HG02840 (cell line): Measurements from ENCODE around the gene PCNX1.

ENCODE experiments used
- ATAC-seq: cut with Tn5 transposase; IDR thresholded peaks from one replicate; pipeline ENCODE4 v1.9.1; 2021; ENCODE audit warnings: mild to moderate bottlenecking, moderate library complexity, moderate number of reproducible peaks; ENCODE audit not compliant: unreplicated experiment, low FRiP score

Gene PCNX1

DNA sequence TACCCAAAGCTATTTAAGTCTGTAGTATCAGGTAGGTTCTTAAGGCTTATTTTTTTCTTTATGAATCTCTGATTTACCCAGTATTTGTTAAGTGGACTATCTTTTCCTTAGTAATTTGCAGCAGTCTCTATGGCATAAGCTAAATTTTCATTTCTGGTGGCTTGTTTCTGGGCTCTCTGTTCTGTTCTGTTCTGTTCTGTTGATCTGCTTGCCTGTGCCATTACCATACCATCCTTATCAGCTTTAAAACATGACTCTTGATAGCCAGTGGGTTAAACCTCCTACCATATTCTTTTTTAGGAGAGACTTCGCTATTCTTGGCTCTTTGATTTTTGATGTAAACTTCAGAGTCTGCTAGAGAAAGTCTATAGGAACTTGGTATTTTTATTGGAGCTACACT is 46.8 kb downstream of the PCNX1 start:
- no peak for ATAC-seq

- ATAC-seq = no peak
Observed at GRCh38 chr14:70955543-70956480, 48.6 kb downstream of the PCNX1 start.

DNA sequence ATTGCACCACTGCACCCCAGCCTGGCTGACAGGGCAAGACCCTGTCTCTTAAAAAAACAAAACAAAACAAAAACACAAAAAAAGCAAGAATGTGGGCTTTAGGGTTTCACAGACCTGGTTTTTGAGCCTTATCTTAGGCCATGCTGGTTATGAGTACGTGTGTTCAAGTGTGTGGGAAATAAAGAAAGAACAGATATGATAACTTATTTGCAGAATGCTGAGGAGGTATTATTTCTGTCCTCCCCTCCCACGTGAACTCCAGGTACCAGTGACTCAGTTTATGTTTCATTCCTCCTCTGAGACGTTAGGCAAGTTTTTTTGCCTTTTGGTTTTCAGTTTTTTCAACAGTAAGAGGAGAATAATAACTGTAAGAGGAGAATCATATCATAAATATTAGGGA is 49.3 kb downstream of the PCNX1 start:
- no peak for ATAC-seq

DNA sequence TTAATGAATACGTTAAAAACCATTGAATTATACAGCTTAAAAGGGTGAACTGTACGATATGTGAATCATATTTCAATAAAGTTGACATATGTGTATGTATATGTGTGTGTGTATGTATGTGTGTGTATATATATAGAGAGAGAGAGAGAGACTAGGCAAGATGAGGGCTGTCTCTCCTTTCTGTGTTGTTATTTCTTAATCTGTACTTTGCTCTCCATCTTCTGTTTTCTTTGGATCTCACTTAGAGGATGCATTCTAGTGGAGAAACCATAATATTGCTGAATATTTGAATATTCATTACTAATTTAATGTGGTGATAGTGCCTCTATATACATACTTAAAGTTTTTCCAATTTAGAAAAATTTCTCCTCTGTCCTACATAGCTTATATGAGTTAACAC is 50.5 kb downstream of the PCNX1 start:
- ATAC-seq = no peak

DNA sequence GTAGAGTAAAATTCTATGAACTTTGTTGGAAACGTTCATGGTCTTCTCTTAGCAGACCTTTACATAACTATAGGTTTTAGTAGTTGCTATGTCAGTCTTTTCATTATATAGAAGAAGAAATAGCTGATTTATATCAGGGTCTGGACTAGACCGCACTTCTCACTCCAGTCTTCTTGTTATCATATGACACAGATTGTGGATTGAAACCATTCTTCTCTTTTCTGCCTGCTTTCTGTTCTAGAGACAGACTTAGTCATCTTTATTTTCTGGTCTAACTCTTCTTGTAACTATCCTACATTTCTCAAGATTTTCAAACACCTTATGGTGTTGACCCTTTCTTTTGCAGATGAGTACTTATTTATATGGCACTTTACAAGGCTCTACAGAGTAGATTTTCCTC is 55.7 kb downstream of the PCNX1 start:
- ATAC-seq = no peak

GRCh38 chr14:70964492-70964891 is 57.2 kb downstream of the PCNX1 start:
- ATAC-seq = no peak

DNA sequence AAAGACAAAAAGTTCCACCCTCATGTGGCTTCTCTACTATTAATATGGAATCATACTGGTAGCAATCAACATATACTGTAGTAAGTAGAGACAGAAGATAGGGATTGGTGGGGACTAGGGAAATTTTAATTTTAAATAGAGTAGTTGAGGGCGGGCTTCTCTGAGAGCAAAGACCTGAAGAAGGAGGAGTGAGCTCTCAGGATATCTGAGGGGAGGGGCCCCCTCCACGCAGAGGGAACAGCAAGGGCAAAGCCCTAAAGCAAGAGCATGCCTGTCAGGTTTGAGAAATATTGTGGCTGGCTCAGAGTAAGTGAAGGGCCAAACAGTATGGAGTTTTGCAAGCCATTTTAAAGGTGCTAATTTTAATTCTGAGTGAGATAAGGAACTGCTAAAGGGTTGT is 64.3 kb downstream of the PCNX1 start:
- ATAC-seq = no peak

- no peak for ATAC-seq
Observed at GRCh38 chr14:70972107-70972976, 65.1 kb downstream of the PCNX1 start.

DNA sequence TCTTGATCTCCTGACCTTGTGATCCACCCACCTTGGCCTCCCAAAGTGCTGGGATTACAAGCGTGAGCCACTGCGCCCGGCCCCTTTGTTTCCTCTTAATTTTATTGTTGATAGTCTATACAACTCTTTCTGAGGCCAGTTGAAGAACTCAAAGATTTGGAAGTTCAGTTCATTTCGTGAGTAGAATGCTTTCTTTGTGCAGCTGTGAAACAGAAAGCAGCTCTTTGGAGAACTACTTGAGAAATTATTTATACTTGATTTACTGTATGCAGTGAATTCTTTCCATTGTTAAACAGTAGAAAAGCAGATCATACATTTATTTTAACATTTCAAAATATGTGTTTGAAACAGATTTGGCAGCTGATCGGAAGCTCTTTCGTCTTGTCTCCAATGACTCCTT is 69.3 kb downstream of the PCNX1 start:
- no peak for ATAC-seq

DNA sequence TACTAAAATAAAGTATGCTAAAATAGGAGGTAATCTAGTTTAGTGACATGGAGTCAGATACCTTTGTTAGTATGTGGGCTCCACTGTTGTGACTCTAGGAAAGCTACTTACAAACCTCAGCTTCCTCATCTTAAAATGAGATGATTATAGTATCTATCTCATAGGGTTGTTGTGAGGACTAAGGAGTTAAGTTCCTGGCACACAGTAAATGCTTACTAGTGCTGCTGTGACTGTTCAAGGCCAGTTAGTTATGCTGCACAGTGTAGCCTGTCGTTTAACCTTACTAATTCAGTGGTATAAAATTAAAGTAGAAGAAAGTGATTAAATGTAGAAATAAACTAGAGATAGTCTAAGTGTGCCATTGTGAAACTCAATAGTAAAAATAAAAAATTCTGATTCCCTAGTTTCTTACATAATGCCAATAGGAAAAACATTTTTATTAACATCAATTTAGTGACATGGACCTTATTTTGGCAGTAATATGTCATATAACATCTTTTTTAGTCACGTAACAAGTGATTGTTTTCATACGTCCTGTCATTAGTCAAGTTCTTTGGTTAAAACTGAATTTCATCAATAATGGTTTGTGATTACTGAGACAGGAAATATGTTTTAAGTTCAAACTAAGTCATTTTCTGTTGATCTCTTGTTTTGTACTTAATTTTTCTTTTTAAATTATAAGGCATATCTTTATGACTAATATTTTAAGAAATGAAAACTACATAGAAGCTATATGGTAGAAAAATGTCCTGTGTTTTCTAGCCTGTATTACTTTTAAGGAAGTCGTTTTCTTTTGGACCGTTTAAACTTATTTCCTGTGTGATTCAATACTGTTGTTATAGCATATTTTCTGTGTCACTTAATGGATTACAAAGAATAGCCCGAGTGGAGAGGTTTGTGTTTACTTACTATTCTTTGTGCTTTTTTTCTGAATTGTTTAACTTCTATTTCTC is 74.0 kb downstream of the PCNX1 start:
- ATAC-seq = no peak

DNA sequence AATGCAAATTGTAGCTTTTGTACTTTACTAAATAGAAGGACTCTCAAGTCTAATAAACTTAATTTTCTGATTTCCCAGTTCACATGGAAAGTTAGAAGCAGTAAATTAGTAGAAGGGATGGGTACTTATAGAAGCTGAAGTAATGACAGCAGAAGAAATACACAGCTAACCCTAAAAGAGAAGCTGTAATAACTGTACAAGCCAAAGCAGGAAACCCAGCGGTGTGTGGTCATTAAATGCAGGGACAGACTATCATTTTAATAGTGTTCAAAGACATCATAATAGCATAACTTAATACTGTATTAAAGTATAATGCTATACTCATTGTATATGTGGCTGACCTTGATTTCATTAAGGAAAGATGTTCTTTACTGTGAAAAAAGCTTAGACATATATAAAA is 74.9 kb downstream of the PCNX1 start:
- ATAC-seq = no peak

GRCh38 chr14:70987041-70987440 is 79.8 kb downstream of the PCNX1 start:
- no peak for ATAC-seq

- ATAC-seq = no peak
Observed at GRCh38 chr14:70988452-70988851, 81.2 kb downstream of the PCNX1 start.

DNA sequence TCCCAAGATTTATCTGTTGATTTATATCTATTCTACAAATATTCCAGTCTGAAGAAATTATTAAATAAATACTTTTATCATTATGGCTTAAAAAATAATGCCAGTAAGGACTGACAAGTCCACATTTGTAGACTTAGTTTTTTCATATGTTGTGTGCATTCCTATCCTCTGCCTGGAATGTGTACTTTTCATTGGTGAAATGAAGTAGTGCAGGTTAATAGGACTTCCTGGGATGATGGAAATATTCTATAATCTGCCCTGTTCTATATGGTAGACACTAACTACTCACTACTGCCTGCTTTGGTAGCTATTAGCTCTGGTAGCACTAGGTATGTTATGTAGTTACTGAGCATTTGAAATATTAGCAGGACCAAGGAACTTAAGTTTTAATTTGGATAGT is 86.7 kb downstream of the PCNX1 start:
- ATAC-seq = no peak

- no peak for ATAC-seq
Observed at GRCh38 chr14:70995211-70995610, 88.0 kb downstream of the PCNX1 start.

DNA sequence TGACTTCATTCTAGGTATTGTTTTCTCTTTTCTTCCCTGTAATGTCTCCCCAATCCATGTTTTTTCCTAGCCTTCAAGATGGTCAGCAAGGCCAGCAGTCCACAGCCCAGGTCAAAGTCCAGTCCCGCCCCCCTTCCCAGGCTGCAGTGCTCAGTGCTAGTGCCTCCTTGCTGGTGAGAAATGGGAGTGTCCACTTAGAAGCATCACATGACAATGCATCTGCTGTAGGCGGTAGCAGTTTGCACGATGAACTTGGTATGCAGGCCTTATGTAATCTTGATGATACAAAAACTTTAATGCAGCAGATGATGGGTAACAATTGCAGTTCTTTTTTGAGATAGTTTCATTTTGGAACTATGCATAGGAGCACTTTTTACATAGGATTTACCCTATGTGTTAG is 88.4 kb downstream of the PCNX1 start:
- ATAC-seq = no peak

GRCh38 chr14:70999117-70999516 is 91.9 kb downstream of the PCNX1 start:
- no peak for ATAC-seq

GRCh38 chr14:71000091-71000490 is 92.8 kb downstream of the PCNX1 start:
- ATAC-seq = no peak

DNA sequence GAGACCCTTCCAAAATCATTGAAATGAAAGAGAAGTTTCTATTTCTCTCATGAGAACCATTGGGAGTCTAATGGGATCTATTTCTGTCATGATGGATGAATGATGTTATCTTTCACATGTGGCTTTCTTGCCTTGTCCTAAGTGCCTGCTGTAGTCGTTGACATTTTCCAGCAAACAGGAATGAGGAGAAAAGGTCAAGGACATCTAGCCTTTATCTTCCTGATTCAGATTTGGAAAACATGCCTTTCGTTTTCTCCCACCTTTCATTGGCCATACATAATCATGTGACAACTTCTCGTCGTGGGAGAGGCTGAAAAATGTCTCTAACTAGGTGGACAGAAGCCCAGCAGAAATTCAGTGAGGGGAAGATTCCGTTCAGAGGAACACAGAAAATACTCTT is 94.5 kb downstream of the PCNX1 start:
- no peak for ATAC-seq

- no peak for ATAC-seq
Observed at GRCh38 chr14:71003156-71003555, 95.9 kb downstream of the PCNX1 start.
